SK-N-MC (cell line): ENCODE data around the gene ALS2.

Source experiments
- EZH2 ChIP-seq: fragments of 200-600 bp; sonication (generic); IDR thresholded peaks from one replicate; pipeline ENCODE4 v1.6.1; 2017; ENCODE audit warnings: antibody characterized with exemption
- POLR2AphosphoS5 ChIP-seq: IDR thresholded peaks from 2 replicates; pipeline ENCODE4 v1.6.1; 2012; ENCODE audit warnings: mild to moderate bottlenecking, low read depth, low read length, borderline replicate concordance

- TF ChIP-seq EZH2 (no peak), POLR2AphosphoS5 (no peak)
These were observed 14.9 kb downstream of the ALS2 start for GRCh38 chr2:201765799-201766198.
